GM18519 (cell line): ENCODE measurements around the gene ARRDC5.
"Not testable (repeated sequence)": the region's sequence is repeated elsewhere in the genome, so short reads cannot be mapped to it uniquely, and the experiment has no call there.

Source experiments
- ATAC-seq: cut with Tn5 transposase; IDR thresholded peaks from one replicate; pipeline ENCODE4 v1.9.1; 2021; ENCODE audit warnings: mild to moderate bottlenecking, moderate library complexity; ENCODE audit not compliant: unreplicated experiment, low FRiP score

ARRDC5 gene

DNA sequence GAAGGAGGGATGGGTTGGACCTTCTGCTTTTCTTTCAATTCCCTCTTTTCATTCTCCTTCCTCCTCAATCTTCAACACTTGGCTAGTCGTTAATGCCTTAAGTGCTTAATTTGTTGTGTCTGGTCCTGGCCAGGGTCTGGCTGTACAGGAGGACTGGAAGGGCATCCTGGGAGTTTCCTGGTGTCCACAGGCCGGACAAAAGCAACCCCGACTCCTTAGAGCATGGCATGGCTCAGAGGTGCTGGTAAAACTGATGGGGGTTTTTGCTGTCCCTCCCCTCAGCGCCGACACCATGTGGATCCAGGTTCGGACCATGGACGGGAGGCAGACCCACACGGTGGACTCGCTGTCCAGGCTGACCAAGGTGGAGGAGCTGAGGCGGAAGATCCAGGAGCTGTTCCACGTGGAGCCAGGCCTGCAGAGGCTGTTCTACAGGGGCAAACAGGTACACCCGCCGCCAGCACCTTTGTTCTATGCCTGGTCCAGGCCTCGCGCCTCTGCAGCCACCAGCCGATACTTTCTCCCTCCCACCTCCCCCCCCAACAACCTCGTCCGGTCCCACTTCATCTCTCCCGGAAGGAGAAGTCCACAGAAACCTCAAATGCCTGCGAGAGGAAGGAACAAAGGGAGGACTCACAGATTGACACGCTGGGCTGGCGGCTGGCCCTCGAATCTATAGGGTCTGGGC is 8.0 kb upstream of the ARRDC5 start:
- no peak for ATAC-seq

DNA sequence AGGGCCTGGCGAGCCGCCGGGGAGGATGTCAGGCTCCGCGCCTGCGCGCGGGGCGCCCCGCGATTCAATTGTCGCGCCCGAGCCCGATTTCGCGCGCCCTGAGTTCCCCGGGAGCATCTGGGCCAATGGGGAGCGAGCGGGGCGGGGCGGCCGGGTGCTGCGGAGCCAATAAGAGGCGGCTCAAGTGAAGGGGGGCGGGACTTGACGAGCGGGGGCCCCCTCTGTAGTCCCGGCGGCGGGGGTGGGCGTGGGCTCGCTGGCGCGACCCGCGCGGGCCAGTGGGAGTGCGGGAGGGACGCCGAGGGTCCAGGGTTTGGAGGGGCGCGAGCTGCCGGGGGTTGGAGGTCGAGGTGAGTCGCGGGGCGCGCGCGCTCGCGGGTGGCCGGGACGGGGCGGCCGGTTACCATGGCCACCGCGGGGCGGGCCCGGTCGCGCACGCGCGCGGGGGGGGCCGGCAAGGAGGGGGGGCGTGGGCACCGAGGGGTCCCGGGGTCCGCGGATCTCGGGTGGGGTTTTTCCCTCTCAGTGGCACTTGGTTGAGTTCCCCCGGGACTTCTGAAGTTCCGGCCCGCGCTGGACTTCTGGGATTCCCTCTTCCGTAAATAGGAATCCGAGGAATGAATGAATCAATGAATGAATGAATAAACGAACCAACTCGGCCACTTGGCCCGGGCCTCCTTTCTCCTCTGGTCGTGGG is 7.3 kb upstream of the ARRDC5 start:
- ATAC-seq = no peak

DNA sequence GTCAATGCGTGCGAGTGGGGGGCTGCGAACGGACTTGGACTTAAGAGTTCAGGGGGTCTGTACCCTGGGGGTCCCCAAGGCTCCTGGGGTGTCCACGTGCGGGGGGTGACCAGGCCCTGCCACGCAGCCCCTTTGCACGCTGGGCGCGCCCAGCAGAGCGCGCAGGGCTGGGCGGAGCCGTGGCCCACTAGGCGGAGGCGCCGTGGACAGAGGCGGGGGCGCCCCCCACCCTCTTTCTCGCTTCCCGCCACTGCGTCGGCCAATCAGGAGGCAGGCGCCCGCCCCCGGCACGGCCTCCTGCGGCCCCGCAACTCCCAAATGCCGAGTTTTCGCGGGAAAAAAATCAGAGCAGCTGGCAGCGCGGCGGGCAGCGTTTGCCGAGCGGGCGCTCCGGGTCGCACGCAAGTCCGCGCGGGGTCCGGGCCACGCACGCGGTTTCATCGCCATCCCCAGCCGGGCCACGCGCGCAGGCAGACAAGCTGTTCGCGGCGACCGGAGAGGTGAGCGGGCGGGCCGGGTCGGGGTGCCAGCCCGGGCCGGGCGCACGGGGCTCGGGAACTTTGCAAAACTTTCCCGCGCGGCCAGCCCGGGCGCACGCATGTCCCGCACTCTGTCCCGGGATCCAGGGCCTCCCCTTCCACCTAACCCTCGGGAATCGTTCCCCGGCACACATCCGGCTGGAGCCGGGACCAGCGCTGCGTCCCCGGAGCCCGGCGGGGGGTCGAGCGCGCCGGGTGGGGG is 6.6 kb upstream of the ARRDC5 start, which contains the start of gene UHRF1:
TSS of gene UHRF1 (plus strand) at position 346 of the 741 bp plus-strand sequence. CDS start 1,385 bp downstream, outside the sequence.
- ATAC-seq = no peak

DNA sequence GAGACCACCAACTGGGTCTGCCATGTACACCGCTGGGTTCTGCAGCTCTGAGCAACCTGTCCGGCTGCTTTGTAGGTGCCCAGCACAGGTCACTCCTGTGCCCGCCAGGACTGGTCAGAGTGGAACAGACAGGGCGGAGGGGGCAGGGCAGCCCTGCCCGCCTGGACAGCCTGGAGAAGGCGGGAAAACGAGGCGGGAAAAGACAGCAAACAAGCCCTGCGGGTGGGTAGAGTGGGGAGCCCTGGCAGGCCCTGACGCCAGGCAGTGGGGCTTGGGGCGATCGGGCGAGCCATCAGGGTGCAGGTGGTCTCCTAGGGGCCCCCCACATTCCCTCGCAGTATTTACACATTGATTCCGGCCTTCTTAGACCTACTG is 6.1 kb upstream of the ARRDC5 start:
- ATAC-seq = no peak

DNA sequence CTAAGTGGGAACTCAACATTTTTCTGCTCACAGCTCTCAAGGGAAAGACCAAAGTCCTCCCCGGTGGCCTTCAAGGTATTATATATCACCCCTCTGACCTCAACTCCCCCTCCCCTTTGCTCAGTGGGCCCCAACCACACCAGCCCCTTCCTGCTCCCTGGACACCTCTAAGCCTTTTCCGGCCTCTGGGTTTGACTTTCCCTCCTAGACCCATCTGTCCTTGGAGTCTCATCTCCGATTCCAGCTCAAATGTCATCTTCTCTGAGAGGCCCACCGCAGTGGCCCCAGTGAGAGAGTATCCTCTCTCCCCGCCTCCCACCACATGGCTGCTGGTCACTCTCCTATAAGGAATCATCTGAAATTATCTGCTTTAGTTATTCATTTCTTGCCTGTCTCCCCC is 5.7 kb upstream of the ARRDC5 start:
- no peak for ATAC-seq

DNA sequence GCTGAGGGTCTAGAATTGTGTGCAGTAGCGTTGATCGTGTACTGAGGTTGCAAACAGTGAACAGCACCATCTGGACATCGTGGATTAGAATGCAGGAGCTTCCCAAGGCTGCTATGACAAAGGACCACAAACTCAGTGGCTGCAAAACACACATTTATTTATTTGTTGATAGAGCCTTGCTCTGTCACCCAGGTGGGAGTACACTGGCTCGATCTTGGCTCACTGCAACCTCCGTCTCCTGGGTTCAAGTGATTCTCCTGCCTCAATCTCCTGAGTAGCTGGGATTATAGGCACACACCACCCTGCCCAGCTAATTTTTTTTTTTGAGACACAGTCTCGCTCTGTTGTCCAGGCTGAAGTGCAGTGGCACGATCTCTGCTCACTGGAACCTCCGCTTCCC is 4.3 kb upstream of the ARRDC5 start:
- ATAC-seq = no peak

DNA sequence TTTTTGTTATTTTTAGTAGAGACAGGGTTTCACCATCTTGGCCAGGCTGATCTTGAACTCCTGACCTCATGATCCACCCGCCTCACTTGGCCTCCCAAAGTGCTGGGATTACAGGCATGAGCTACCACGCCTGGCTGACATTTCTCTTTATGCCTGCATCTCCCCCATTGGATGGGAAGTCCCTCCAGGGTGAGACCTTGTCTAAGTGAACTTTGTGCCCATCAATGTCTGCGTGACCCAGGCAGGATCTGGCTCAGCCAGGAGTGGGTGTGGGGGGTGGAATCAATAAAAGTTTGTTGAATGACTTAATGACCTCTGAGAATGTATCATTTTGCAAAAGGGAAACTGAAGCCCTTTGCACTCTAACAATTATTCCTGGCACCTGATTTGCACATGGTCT is 1.8 kb upstream of the ARRDC5 start:
- no peak for ATAC-seq

DNA sequence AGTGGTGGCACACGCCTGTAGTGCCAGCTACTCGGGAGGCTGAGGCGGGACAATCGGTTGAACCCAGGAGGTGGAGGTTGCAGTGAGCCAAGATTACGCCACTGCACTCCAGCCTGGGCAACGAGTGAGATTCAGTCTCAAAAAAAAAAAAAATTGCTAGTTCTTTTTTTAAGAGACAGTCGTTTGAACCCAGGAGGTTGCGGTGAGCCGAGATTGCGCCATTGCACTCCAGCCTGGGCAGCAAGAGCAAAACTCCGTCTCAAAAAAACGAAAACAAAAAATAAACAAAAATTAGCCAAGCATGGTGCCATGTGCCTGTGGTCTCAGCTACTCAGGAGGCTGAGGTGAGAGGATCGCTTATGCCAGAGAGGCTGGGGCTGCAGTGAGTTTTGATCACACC is 1.8 kb downstream of the ARRDC5 start:
- not testable (repeated sequence) for ATAC-seq

DNA sequence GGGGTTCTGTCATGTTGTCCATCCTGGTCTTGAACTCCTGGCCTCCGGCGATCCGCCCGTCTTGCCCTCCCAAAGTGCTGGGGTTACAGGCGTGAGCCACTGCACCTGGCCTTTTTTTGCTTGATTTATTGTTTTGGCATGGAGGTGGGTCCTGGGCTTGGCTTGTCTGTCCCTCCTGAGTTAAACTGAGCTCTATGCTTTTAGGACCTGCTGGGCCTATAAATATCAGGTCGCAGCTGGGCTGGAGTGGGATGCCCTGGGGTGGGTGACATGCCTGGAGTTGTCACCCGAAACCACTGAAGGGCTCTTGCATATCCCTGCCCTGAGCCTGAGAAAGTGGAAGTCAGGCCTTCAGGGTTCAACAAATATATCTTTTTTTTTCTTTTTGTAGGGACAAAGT is 5.5 kb downstream of the ARRDC5 start:
- no peak for ATAC-seq

DNA sequence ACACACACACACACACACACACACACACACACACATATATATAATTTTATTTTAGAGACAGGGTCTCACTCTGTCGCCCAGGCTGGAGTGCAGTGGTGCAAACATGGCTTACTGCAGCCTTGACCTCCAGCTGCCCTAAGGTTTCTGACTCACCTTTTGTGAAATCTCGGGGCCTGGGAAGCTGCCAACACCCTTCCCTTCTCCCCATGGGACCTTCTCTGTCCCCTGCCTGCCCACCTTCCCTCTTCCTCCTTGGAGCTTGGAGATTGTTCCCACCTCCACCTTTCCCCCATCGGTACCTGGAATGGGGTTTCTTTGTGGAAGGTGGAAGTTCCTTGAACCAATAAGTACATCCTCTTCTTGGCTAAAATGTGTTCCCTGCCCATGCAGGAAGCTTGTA is 6.3 kb downstream of the ARRDC5 start:
- no peak for ATAC-seq

DNA sequence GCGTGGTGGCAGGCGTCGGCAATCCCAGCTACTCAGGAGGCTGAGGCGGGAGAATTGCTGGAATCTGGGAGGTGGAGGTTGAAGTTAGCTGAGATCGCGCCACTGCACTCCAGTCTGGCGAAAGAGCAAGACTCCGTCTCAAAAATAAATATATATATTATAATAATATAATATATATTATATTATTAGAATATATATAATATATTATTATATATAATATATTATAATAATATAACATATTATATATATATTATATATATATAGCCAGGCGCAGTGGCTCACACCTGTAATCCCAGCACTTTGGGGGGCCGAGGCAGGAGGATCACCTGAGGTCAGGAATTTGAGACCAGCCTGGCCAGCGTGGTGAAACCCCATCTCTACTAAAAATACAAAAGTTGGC is 9.7 kb downstream of the ARRDC5 start:
- not testable (repeated sequence) for ATAC-seq

DNA sequence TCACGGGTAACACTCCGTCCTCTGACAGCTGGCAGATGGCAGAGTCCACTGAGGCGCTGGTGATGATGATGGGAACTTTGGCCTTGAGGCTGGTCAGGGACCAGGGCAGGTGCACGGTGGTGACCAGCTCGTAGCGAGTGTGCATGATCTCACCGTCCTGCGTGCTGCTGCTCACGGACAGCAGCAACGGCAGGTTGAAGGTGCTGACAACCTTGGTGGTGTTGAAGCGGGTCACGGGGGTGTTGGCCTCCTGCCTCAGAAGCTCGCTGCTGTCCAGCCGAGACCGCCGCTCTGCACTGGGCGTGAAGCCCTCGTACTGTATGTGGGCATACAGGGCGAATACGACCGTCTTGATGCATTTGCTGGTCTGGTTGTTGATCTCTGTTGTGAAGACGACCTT is 11.6 kb downstream of the ARRDC5 start:
- ATAC-seq = no peak

DNA sequence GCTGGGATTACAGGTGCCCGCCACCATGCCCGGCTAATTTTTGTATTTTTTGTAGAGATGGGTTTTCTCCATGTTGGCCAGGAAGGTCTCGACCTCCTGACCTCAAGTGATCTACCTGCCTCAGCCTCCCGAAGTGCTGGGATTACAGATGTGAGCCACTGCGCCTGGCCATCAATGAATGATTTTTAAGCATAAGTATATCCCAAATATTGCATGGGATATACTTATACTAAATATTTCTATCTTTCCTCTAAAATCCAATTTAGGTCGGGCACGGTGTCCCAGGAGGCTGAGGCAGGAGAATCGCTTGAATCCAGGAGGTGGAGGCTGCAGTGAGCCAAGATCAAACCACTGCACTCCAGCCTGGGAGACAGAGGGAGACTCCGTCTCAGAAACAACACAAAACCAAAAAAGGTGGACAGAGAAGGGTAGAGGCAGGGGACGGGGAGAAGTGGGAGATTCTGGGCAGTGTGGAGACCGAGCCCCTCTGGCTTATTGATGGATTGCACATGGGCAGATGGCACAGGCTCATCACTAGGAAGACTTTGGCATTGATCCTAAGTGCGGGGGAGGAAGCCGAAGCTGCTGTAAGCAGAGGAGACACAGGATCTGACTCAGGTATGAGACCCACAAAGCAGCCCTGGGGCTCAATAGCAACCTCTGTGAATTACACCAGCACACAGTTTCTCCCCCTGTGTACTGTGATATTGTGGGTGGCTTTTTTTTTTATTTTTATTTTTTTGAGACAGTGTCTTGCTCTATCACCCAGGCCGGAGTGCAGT is 13.5 kb downstream of the ARRDC5 start:
- ATAC-seq = no peak

DNA sequence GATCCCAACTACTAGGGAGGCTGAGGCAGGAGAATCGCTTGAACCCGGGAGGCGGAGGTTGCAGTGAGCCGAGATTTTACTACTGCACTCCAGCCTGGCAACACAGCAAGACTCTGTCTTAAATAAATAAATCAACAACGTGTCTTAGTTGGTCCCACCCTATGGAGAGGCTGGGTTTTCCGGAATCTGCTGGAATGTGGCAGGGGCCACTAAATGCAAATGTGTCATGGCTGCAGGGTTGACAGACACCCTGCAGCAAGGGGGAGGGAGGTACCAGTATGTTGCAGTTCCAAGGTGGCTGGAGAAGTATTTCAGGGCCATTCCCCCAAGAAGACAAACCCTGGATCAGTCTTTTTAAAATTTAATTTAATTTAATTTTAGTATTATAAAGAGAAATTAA is 14.9 kb downstream of the ARRDC5 start:
- ATAC-seq = not testable (repeated sequence)

DNA sequence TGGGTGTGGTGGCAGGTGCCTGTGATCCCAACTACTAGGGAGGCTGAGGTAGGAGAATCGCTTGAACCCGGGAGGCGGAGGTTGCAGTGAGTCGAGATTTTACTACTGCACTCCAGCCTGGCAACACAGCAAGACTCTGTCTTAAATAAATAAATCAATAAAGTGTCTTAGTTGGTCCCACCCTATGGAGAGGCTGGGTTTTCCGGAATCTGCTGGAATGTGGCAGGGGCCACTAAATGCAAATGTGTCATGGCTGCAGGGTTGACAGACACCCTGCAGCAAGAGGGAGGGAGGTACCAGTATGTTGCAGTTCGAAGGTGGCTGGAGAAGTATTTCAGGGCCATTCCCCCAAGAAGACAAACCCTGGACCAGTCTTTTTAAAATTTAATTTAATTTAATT is 17.7 kb downstream of the ARRDC5 start:
- ATAC-seq = not testable (repeated sequence)

DNA sequence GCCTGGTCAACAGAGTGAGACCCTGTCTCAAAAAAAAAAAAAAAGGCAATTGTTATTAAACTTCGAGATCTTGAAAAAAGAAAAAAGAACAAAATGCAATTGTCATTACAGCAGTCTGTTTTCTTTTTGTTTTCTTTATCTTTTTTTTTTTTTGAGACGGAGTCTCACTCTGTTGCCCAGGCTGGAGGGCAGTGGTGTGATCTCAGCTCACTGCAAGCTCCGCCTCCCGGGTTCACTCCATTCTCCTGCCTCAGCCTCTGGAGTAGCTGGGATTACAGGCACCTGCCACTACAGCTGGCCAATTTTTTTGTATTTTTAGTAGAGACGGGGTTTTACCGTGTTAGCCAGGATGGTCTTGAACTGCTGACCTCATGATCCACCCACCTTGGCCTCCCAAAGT is 19.8 kb downstream of the ARRDC5 start:
- ATAC-seq = not testable (repeated sequence)

DNA sequence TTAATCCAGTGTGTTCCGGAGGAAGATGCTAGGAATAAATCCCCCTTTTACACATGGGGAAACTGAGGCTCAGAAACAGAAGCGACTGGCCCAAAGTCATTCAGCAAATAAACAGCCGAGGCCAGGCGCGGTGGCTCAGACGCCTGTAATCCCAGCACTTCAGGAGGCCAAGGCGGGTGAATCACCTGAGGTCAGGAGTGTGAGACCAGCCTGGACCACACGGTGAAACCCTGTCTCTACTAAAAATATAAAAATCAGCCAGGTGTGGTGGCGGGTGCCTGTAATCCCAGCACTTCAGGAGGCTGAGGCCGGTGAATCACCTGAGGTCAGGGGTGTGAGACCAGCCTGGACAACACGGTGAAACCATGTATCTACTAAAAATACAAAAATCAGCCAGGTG is 23.7 kb downstream of the ARRDC5 start:
- no peak for ATAC-seq

DNA sequence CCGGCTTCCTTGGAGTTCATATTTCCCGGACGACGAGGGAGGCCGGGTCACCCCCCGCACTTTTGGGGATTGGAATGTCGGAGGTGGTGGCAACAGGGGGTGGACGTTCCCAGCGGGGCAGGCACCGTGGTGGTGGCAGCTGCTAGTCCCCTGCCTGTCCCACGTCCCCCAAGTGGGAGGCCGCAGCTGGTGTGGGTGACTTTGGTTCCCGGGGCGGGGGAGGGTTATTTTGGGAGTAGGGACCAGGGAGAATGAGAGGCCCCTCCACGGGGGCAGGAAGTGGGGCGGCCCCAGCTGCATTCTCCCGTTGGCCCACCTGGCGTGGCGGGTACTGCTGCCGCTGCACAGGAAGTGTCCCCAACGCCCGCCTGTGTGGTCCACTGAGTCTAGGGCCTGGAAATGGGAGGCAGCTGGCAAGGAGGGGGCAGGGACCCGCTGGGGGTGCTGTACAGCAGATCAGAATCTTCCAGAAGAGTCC is 24.2 kb downstream of the ARRDC5 start:
- ATAC-seq = no peak

DNA sequence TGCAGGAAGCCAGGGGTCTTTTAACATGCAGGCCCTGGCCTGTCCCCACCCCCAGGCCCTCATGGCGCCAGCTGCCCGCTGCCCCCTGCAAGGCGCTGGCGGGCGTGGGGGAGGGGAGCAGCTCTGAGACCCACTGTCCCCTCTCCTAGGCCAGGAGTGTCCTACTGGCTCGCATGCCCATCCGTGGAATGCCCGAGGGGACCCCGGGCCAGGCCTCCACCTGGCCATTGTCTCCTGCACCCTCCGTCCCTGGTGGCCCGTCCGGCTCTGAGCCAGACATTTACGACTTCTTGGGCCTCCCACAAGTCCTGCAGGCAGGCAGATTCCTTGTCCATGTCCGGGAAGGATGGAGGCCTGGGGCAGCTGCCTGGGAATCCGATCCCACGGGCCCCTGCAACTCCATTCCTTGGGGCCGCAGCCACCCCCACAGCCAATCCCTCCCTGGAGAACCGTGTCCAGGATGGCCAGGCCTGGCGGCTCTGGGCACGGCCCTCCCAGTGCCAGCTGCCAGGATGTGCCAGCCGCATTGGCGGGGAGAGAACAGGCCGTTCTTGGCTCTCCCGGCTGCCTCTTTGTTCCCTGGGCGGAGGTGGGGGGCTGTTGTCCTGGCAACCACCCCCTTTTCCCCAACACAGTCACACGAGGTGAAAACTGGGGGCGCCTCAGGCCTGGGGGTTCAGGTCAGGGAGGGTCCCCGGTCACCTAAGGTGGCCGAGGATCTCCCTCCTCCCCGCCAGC is 24.8 kb downstream of the ARRDC5 start:
- ATAC-seq = no peak

DNA sequence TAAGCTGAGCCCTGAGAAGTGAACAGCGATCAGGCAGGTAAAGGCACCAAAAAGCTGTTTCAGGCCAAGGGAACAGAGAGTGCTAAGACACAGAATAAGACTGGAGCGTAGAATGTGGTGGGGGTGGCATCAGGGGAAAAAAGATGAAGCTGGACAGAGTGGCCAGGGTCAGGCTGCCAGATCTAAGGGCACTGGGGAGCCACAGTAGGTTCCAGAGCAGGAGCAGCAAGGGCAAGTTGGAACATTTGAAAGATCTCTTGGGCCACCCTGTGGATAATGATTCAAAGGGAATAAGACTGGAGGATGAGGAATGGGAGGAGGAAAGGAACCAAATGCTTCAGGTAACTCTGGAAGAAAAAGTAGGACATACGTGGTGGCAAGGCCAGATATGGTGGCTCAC is 28.8 kb downstream of the ARRDC5 start:
- ATAC-seq = no peak
